Measurements from ENCODE around the gene PEX7. TPM values are rescaled to one million over a fixed set of nuclear protein-coding genes. Genes with fewer than 3 reads are reported as not detected.

Gene PEX7
- total and polyA plus RNA-seq, 2 of the 8 experiments (the other 6 are each of a cell fraction or from before 2014, with no cell fraction given), result 6.4 to 11.0 TPM

DNA sequence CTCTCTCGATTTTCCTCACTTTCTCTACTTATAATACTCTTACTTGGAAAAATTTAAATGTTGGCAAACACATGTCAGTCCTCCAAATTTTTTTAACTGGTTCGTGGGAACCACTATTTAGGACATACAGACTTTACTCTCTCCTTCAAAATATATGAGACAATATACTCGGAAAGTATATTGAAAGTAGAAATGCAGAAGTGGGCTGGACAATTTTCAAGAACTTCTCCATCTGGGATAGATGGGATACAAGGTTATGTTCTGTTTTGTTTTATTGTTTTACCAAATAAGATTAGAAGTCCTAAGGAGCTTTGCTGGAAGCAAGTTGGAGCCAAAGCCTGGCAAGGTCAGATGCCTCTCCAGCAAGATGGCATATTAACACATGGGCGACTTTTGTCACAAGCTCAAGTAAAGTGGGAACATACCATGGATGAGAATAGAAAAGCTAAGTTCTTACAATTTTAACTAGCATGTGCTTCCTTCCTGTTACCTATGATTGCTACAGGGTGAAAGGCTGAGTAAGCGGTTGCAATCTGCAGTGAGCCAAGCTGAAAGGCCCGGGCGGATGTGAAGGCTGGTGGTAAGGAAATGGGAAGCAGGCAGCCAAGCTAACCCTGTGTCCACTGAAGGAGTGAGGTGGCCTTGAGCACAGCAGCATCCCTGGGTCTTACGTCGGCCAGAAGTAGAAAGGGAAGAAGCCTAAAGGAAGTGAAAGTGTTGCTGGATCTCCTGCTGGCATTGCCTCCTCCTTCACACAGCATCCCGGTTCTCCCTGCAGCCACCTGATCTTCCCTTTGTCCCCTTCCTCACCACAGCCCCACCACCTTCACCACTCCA lies 37.3 kb upstream of the PEX7 start:
- no peak overlapping the region for H3K23ac ChIP-seq (ENCODE audit: insufficient read length)
- H2BK120ac ChIP-seq (replicated peaks; ENCODE audit: low read depth, low read length), result no peak overlapping the region
- H3K79me2 ChIP-seq (ENCODE audit: control insufficient read depth in 1 of 2, insufficient read depth in 2 of 2, low read length in 2 of 2), result no peaks in the 10 kb centered on the region
- peaks cover 0 to 2% (median 0%) of the 10 kb centered on the region in 4 experiments; a peak in 1 of 7 replicates for H3K4me1 ChIP-seq (replicated peaks in 1 of 4; ENCODE audit: control insufficient read depth in 3 of 4, insufficient read depth in 4 of 4, low read length in 3 of 4)
- H4K91ac ChIP-seq (replicated peaks; ENCODE audit: insufficient read length, low read length), result no peak overlapping the region
- no peak overlapping the region for H2AFZ ChIP-seq (ENCODE audit: low read length)
- DNase-seq (ENCODE audit: low read depth in 1 of 2, low spot score in 2 of 2) (no peak), FAIRE-seq (no peak)
- peaks cover 0 to 4% (median 0%) of the 10 kb centered on the region in 4 experiments; a peak in 1 of 7 replicates for H3K27me3 ChIP-seq (replicated peaks in 1 of 4; ENCODE audit: control insufficient read depth in 3 of 4, extremely low read depth in 1 of 4, insufficient read depth in 3 of 4, low read length in 3 of 4)
- POLR2A ChIA-PET (ENCODE audit: partially characterized antibody), result interaction anchor here (1.8 kb wide), 1 partner anchor 12 kb away, joined by 5 read pairs; no protein-coding TSS in a partner anchor
- no peak overlapping the region for H2BK12ac ChIP-seq (ENCODE audit: low read depth, low read length)
- H3K23me2 ChIP-seq (ENCODE audit: low read depth, low read length), result no peaks in the 10 kb centered on the region
- H3K56ac ChIP-seq (replicated peaks; ENCODE audit: insufficient read length, low read depth, low read length), result no peak overlapping the region
- no peak overlapping the region for H2BK5ac ChIP-seq (ENCODE audit: low read depth, low read length)
- TF ChIP-seq KDM1A (IDR thresholded peaks at IDR 0.05; ENCODE audit: borderline replicate concordance, low read length) (no peak), ASH2L (IDR thresholded peaks at IDR 0.05; ENCODE audit: low read length) (no peak), SP4 (IDR thresholded peaks at IDR 0.05; ENCODE audit: low read length) (no peak)
- no peak overlapping the region for H2BK20ac ChIP-seq (ENCODE audit: low read length)
- no peak overlapping the region for H2BK15ac ChIP-seq (ENCODE audit: low read length)
- H3K4me2 ChIP-seq (ENCODE audit: insufficient read depth in 1 of 2, low read depth in 2 of 2, low read length in 2 of 2), result no peak overlapping the region
- H3K18ac ChIP-seq (ENCODE audit: extremely low read depth, low read length), result no peak overlapping the region
- no peak overlapping the region for H3K4me3 ChIP-seq (ENCODE audit: extremely low read depth in 1 of 4, insufficient read depth in 2 of 4, low read depth in 3 of 4, low read length in 4 of 4)
- WGBS, 2 experiments (ENCODE audit: extremely low coverage in 1 of 2, insufficient coverage in 1 of 2, insufficient read length in 1 of 2, insufficient replicate concordance in 2 of 2, low coverage in 1 of 2, low lambda C conversion rate in 2 of 2, missing lambda C conversion rate in 1 of 2), result 78% methylated on average over 10 of the region's 10 CpGs; no CpG with 5 or more reads in 1 of the 2 experiments
- H3K36me3 ChIP-seq (ENCODE audit: control insufficient read depth in 2 of 4, insufficient read depth in 4 of 4, low read length in 3 of 4), result no peaks in the 10 kb centered on the region
- no peak overlapping the region for H3K14ac ChIP-seq (ENCODE audit: insufficient read length)
- CTCF ChIA-PET (ENCODE audit: partially characterized antibody), result interaction anchor here (0.8 kb wide), 1 partner anchor 141 kb away, joined by 3 read pairs; no protein-coding TSS in a partner anchor
- no peak overlapping the region for H4K8ac ChIP-seq (ENCODE audit: extremely low read depth, insufficient read depth, low read length)
- no peak overlapping the region for H2AK5ac ChIP-seq (ENCODE audit: low read depth, low read length)
- no peak overlapping the region for H3K9ac ChIP-seq (replicated peaks in 1 of 4; ENCODE audit: extremely low read depth in 1 of 4, low read depth in 3 of 4, low read length in 3 of 4)
- H3K79me1 ChIP-seq (ENCODE audit: low read depth, low read length), result no peaks in the 10 kb centered on the region
- H4K5ac ChIP-seq (ENCODE audit: insufficient read length, low read depth, low read length), result no peak overlapping the region
- H3K4ac ChIP-seq (replicated peaks; ENCODE audit: insufficient read length, low read depth, low read length), result no peak overlapping the region
- H3K27ac ChIP-seq (ENCODE audit: low read depth, low read length), result no peak overlapping the region
- H3K9me3 ChIP-seq (ENCODE audit: insufficient read depth in 2 of 2, low read depth in 1 of 2, low read length in 1 of 2), result no peaks in the 10 kb centered on the region
- H4K20me1 ChIP-seq (replicated peaks in 1 of 2; ENCODE audit: control insufficient read depth in 1 of 2, insufficient read depth in 2 of 2, low read length in 2 of 2), result no peaks in the 10 kb centered on the region

All from H1 (cell line).